ENCODE data around the gene CCDC83.

Gene CCDC83

DNA sequence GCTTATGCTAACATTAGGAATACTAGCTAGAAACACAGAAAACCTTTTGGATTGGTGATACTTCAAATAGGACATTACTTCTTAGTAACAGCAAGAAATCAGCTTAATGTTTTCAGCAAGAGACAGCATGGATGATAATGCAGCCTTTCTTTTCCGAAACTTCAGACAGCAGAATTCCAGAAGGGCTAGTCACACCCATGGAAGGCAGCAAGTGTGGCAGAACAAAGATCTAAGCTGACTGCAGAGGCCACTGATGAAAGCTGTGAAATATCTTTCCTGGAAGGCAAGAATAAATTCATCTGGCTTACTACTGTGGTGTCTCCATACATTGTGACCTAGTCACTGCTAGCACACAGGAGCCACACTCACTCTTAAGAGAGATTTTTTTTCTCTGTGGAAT lies 100.3 kb downstream of the CCDC83 start:
- TF ChIP-seq GATA2 (IDR thresholded peaks at IDR 0.05; ENCODE audit: low read depth, low read length) (no peak), GATA3 (IDR thresholded peaks at IDR 0.05; ENCODE audit: low read depth, low read length) (no peak)

- TF ChIP-seq GATA3 (IDR thresholded peaks at IDR 0.05; ENCODE audit: low read depth, low read length): no peak
- no peak for TF ChIP-seq GATA2 (IDR thresholded peaks at IDR 0.05; ENCODE audit: low read depth, low read length)
These were observed 105.5 kb downstream of the CCDC83 start for GRCh38 chr11:85960678-85961077.

DNA sequence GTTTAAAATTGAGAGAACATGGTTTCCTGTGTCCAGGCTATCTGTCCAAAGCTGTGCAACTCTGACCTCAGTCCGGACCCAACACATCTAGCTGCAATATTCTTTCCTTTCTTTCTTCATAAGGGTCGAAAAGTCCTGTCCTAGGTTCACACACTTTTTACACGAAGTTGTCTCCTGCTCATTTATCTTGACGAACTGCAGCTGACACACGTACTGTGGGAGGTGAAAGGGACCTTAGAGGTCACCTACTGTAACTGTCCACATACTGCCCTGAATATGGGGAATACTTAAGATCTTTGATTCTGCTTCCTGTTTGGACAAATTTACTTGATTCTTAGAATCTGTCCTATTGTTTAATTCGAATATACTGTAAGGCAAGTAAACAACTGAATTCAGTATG lies 105.9 kb downstream of the CCDC83 start:
- no peak for TF ChIP-seq GATA3 (IDR thresholded peaks at IDR 0.05; ENCODE audit: low read depth, low read length)
- no peak for TF ChIP-seq GATA2 (IDR thresholded peaks at IDR 0.05; ENCODE audit: low read depth, low read length)

- no peak for TF ChIP-seq GATA2 (IDR thresholded peaks at IDR 0.05; ENCODE audit: low read depth, low read length)
- no peak for TF ChIP-seq GATA3 (IDR thresholded peaks at IDR 0.05; ENCODE audit: low read depth, low read length)
These were observed 106.8 kb downstream of the CCDC83 start for GRCh38 chr11:85961930-85962363.

DNA sequence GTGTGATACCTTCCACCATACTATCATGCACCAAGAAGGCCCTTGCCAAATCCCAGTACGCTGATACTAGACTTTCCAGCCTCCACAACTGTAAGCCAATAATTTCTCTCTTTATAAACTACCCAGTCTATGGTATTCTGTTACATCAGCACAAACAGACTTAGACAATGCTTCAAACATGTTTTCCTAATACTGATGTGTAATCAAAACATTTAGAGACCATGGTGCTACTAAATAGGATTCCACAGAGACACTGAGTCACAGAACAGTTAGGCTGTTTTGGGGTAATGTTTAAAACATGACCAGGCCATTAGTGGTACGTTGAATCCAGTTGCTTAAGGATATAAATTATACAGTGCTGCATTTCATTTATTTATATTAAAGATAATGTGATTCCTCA lies 110.0 kb downstream of the CCDC83 start:
- TF ChIP-seq GATA3 (IDR thresholded peaks at IDR 0.05; ENCODE audit: low read depth, low read length) (no peak), GATA2 (IDR thresholded peaks at IDR 0.05; ENCODE audit: low read depth, low read length) (no peak)

DNA sequence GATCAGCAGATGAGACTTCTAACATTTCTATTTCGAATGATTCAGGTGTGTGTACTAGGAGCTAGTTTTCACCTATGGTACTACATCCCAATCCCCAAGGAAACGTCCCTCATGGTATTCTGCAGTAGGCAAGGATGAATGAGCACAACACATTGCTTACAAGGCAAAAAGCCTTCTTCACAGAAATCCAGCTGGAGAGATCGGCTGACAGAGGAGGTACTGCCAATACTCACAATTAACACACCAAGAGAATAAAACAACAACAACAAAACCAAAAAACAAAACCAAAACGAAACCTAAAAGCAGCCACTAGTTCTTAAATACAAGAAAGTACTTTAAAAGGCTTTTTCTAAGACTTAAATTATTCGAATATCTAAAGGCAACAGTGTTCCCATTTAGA lies 112.3 kb downstream of the CCDC83 start:
- TF ChIP-seq GATA2 (IDR thresholded peaks at IDR 0.05; ENCODE audit: low read depth, low read length): no peak
- TF ChIP-seq GATA3 (IDR thresholded peaks at IDR 0.05; ENCODE audit: low read depth, low read length): no peak
